Measurements from ENCODE around the gene GALNS. TPM values are rescaled to one million over a fixed set of nuclear protein-coding genes. Genes with fewer than 3 reads are reported as not detected.

GALNS gene
- total and polyA plus RNA-seq, 3 donors from 2014 or later: 55.9 to 94.4 (median 65.3) TPM

GRCh38 chr16:88882358-88883030, 25.7 kb upstream of the GALNS start:
- H3K9me3 ChIP-seq: no peaks in the 10 kb centered on the region
- H3K4me3 ChIP-seq: no peak overlapping the region
- WGBS, 2 donors: 90 to 91% methylated on average over 19 to 26 of the region's 26 CpGs
- no peak for TF ChIP-seq CTCF (IDR thresholded peaks at IDR 0.05)
- TF ChIP-seq POLR2A (IDR thresholded peaks at IDR 0.05): no peak
- no peaks in the 10 kb centered on the region for H3K36me3 ChIP-seq (ENCODE audit: low read depth, missing control alignments)
- no peak for DNase-seq
- peaks cover 1% of the 10 kb centered on the region for H3K4me1 ChIP-seq
- H3K27ac ChIP-seq: no peak overlapping the region
- intact Hi-C loops (cut with DNase I; ENCODE audit: low total_unique reads): no loop called here
- H3K27me3 ChIP-seq: no peaks in the 10 kb centered on the region

- Histone ChIP-seq H3K27me3 (no peaks in the 10 kb centered on the region), H3K36me3 (ENCODE audit: low read depth, missing control alignments) (no peaks in the 10 kb centered on the region), H3K4me3 (no peak overlapping the region), H3K9me3 (no peaks in the 10 kb centered on the region), H3K4me1 (no peaks in the 10 kb centered on the region), H3K27ac (no peak overlapping the region)
- WGBS, 2 donors: 80 to 83% methylated on average over 16 to 27 of the region's 27 CpGs
- TF ChIP-seq POLR2A (IDR thresholded peaks at IDR 0.05) (no peak), CTCF (IDR thresholded peaks at IDR 0.05) (no peak)
- no peak for DNase-seq
- intact Hi-C loops (cut with DNase I; ENCODE audit: low total_unique reads): no loop called here
These were observed 25.1 kb upstream of the GALNS start for GRCh38 chr16:88881675-88882357.

DNA sequence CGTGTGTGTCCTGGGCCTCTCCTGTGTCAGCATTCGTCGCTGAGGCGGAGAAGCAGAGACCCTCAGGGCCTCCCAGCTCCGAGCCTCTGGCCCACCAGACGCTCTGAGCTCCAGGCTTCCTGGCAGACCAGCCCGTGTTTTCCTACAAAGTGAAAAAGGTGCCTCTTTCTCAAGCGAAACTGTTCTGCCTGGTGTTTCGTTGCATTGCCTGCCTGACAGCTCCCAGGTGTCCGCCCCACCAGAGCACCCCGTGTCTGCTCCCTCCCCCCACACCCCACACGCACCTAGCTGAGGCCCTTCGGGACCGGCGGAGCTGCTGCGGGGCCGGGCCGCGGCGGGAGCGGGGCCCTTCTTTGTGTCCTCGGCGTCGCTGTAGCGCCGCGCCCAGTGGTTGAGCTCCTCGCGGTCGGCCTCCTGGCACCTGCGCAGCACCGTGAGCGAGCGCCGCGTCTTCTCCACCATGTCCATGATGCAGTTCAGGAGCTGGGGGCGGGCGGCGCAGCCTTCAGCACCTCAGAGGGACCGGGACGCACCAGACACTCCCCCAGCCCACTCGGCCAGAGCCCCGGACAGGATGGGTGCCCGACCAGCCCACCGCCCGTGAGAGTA, 24.4 kb upstream of the GALNS start:
- WGBS, 2 donors: 53 to 74% methylated on average over 14 to 46 of the region's 46 CpGs
- TF ChIP-seq POLR2A (IDR thresholded peaks at IDR 0.05) (no peak), CTCF (IDR thresholded peaks at IDR 0.05) (no peak)
- Histone ChIP-seq H3K27ac (no peak overlapping the region), H3K4me3 (no peak overlapping the region), H3K4me1 (no peaks in the 10 kb centered on the region), H3K9me3 (no peaks in the 10 kb centered on the region), H3K36me3 (ENCODE audit: low read depth, missing control alignments) (no peaks in the 10 kb centered on the region), H3K27me3 (no peaks in the 10 kb centered on the region)
- intact Hi-C loops (cut with DNase I; ENCODE audit: low total_unique reads): no loop called here
- DNase-seq: no peak

- H3K9me3 ChIP-seq: no peaks in the 10 kb centered on the region
- no peak overlapping the region for H3K27ac ChIP-seq
- H3K27me3 ChIP-seq: no peaks in the 10 kb centered on the region
- intact Hi-C loops (cut with DNase I; ENCODE audit: low total_unique reads): no loop called here
- 71 to 78% methylated on average over 15 to 34 of the region's 36 CpGs for WGBS, 2 donors
- no peak overlapping the region for H3K4me3 ChIP-seq
- H3K4me1 ChIP-seq: no peaks in the 10 kb centered on the region
- DNase-seq: no peak
- H3K36me3 ChIP-seq (ENCODE audit: low read depth, missing control alignments): no peaks in the 10 kb centered on the region
- TF ChIP-seq CTCF (IDR thresholded peaks at IDR 0.05) (no peak), POLR2A (IDR thresholded peaks at IDR 0.05) (no peak)
These were observed 23.7 kb upstream of the GALNS start for GRCh38 chr16:88880226-88881006.
